ENCODE results near the gene ASIC1. TPM values are rescaled to one million over a fixed set of nuclear protein-coding genes. Genes with fewer than 3 reads are reported as not detected.

Gene ASIC1
- total and polyA plus RNA-seq, 2 of the 4 experiments (the other 2 are of a cell fraction), result 1.6 to 9.9 TPM

GRCh38 chr12:50043308-50043707 is 14.1 kb upstream of the ASIC1 start:
- Histone ChIP-seq H2AK5ac (ENCODE audit: low read depth, low read length) (no peak overlapping the region), H3K79me1 (ENCODE audit: low read depth in 1 of 2, low read length in 2 of 2) (no peaks in the 10 kb centered on the region), H3K9me1 (ENCODE audit: insufficient read depth, low read length) (no peaks in the 10 kb centered on the region), H3K4me2 (ENCODE audit: low read depth, low read length) (no peak overlapping the region), H2BK120ac (ENCODE audit: low read depth, low read length) (no peak overlapping the region), H3K9me3 (ENCODE audit: control insufficient read depth, insufficient read depth, low read length) (no peaks in the 10 kb centered on the region), H4K20me1 (ENCODE audit: insufficient read depth, low read length) (no peaks in the 10 kb centered on the region), H3K27me3 (ENCODE audit: control insufficient read depth, insufficient read depth, low read length) (peaks cover 22% of the 10 kb centered on the region), H2BK20ac (ENCODE audit: low read depth, low read length) (no peak overlapping the region), H2AFZ (replicated peaks; ENCODE audit: low read length, poor library complexity) (no peak overlapping the region), H4K91ac (ENCODE audit: insufficient read depth, low read depth, low read length) (no peak overlapping the region), H2AK9ac (replicated peaks; ENCODE audit: low read depth, low read length, poor library complexity) (no peak overlapping the region), H3K14ac (replicated peaks; ENCODE audit: low read depth, low read length) (no peak overlapping the region), H3K4me1 (ENCODE audit: control insufficient read depth, insufficient read depth, low read length) (no peaks in the 10 kb centered on the region), H4K5ac (ENCODE audit: low read depth, low read length) (no peak overlapping the region), H3K36me3 (ENCODE audit: control insufficient read depth, insufficient read depth, low read length) (no peaks in the 10 kb centered on the region), H3K27ac (ENCODE audit: insufficient read depth, low read length) (no peak overlapping the region), H3K9ac (ENCODE audit: low read depth, low read length) (no peak overlapping the region), H2BK5ac (ENCODE audit: low read depth, low read length, poor library complexity, severe bottlenecking) (no peak overlapping the region), H2BK15ac (ENCODE audit: low read depth, low read length) (no peak overlapping the region), H3K4me3 (ENCODE audit: insufficient read depth, low read depth, low read length) (no peak overlapping the region), H3K56ac (ENCODE audit: extremely low read depth, insufficient read depth, low read length) (no peak overlapping the region), H3K4ac (ENCODE audit: low read depth, low read length) (no peak overlapping the region), H4K8ac (ENCODE audit: low read depth in 2 of 2, low read length in 2 of 2) (no peak overlapping the region), H3K23ac (ENCODE audit: low read depth, low read length) (no peak overlapping the region), H3K18ac (ENCODE audit: low read depth, low read length) (no peak overlapping the region)
- CTCF ChIA-PET, result no interaction called here
- ATAC-seq (ENCODE audit: low read depth), result no peak
- no peak for DNase-seq
- intact Hi-C loops (cut with micrococcal nuclease), result no loop called here
- whole genome bisulfite sequencing, 2 experiments (ENCODE audit: extremely low coverage in 2 of 2, insufficient read length in 1 of 2), result no CpG with 5 or more reads among the region's 2 CpGs
- dilution Hi-C loops (cut with HindIII; ENCODE audit: low sequenced_read_pairs, unreplicated experiment), result no loop called here
- TF ChIP-seq FOS (IDR thresholded peaks at IDR 0.05; ENCODE audit: low read depth, low read length), result no peak
- no peak for TF ChIP-seq SMC3 (IDR thresholded peaks at IDR 0.05; ENCODE audit: low read depth, low read length)
- TF ChIP-seq RAD21 (IDR thresholded peaks at IDR 0.05; ENCODE audit: low read length), result no peak
- no peak for TF ChIP-seq ELK1 (IDR thresholded peaks at IDR 0.05; ENCODE audit: borderline replicate concordance, low read depth, low read length)
- no peak for TF ChIP-seq CEBPB (IDR thresholded peaks at IDR 0.05; ENCODE audit: low read depth, low read length)
- no peak for TF ChIP-seq NFE2L2 (IDR thresholded peaks at IDR 0.05; ENCODE audit: low read depth, low read length)
- no peak for TF ChIP-seq CTCF (conservative IDR thresholded peaks at IDR 0.05; ENCODE audit: low read depth, low read length)
- no peak for TF ChIP-seq USF2 (IDR thresholded peaks at IDR 0.05; ENCODE audit: low read depth, low read length)
- no peak for TF ChIP-seq MAZ (IDR thresholded peaks at IDR 0.05; ENCODE audit: borderline replicate concordance, low read depth, low read length)
- TF ChIP-seq POLR2A (IDR thresholded peaks at IDR 0.05; ENCODE audit: low read depth, low read length), result no peak
- BruUV-seq (replicated peaks), result no TSS peak
- in situ Hi-C loops (cut with MboI; ENCODE audit: low sequenced_read_pairs), result no loop called here
- POLR2A ChIA-PET (ENCODE audit: unreplicated experiment), result no interaction called here

Data from IMR-90 (cell line).